OCI-LY7 (cell line): ENCODE data around the gene CEP70.

Experiments
- CTCF ChIP-seq: fragments of 200-600 bp; sonication (generic); conservative IDR thresholded peaks from 2 replicates; pipeline ENCODE4 v1.5.1; 2014; ENCODE audit warnings: mild to moderate bottlenecking, antibody characterized with exemption, low read length, moderate library complexity, mixed read lengths
- EZH2phosphoT487 ChIP-seq: fragments of 200-600 bp; sonication (generic); IDR thresholded peaks from 2 replicates; pipeline ENCODE4 v1.6.1; 2018; ENCODE audit warnings: low read depth, borderline replicate concordance, mild to moderate bottlenecking, mixed run types, antibody characterized with exemption, low read length, moderate library complexity, mixed read lengths

DNA sequence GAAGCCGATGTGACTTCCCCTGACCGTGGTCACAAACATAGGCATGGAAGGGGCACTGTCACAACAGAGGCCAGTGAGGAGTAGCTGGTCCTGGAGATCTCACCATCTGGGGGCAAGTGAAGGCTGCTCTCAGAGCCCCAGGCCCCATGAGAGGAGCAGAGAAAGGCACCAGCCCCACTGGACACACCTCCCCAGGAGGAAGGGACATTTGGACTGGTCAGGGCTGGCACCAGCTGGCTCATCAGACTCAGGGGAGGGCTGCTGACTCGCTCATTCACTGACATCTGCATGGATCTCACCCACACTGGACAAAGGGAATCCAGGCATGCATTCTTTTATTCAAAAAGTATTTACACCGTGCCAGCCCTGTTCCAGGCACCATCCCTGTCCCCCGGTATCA is 132.8 kb downstream of the CEP70 start:
- TF ChIP-seq EZH2phosphoT487: no peak
- no peak for TF ChIP-seq CTCF
